CD4-positive, alpha-beta T cell treated with Interleukin-17A for 4 hours (primary cell): Measurements from ENCODE around the gene SPTBN5.

Experiments used
- DNase-seq: peaks from one replicate; pipeline ENCODE4 v3.0.0-alpha.2; 2020; ENCODE audit warnings: mixed read lengths

The SPTBN5 gene

DNA sequence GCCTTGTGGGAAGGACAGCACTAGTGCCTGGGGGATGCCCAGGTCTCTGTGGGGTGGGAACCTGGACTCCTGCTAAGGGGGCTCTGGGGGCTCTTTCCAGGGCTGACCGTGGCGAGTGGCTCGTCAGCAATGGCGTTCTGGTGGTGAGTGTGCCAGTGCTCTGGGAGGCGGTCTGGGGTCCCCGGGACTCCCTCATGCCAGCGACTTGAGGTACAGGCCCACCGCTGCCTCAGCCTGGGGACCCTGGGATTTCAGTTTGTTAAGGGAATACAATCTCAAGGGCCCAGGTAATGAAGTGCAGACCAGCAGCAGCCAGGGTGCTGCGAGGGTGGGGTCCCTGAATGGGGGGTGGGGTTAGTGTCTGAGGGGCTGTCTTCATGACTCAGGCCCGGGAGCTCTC is 52.7 kb downstream of the SPTBN5 start:
- no peak for DNase-seq

DNA sequence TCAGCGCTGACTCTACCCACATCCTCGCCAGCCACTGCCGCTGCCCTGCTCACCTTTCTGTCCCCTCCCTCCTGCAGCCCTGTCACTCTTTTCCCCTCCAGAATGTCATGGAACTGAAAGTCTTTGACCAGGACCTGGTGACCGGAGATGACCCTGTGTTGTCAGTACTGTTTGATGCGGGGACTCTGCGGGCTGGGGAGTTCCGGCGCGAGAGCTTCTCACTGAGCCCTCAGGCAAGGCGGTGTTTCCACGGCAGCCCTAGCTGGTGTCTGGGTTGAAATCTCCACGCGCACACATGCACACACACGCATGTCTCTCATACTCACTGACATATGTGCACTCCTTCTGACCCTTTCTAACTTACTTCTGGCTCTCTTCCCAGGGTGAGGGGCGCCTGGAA is 53.2 kb downstream of the SPTBN5 start:
- no peak for DNase-seq

DNA sequence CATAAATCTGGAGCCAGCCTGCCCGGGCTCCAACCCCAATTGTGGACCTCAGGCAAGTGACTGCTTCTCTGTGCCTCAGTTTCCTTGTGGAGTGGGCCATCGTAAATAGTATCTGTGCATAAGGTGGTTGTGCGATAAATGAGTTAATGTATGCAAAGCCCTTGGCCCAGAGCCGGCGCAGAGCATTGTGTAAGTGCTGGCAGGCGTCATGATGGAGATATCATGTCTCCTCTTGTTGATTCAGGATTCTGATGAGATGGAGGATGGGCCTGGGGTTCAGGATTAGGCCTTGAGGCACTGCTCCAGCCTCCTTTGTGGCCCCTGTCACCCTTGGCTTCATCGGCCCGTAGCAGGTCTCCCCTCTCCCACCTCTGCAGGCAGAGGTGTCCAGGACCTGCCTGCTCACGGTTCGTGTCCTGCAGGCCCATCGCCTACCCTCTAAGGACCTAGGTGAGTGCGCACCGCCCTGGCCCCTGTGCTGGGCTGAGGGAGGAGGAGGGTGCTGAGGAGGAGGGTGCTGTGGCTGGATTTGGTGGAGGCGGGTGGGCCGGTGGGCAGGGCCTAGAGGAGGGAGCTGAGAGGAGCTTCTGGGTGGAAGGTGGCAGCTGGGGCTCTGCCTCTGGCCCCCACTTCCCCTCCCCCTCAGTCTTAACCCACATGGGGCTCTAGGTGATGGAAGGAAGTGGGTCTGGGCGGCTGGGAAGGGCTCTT is 53.9 kb downstream of the SPTBN5 start:
- no peak for DNase-seq

DNA sequence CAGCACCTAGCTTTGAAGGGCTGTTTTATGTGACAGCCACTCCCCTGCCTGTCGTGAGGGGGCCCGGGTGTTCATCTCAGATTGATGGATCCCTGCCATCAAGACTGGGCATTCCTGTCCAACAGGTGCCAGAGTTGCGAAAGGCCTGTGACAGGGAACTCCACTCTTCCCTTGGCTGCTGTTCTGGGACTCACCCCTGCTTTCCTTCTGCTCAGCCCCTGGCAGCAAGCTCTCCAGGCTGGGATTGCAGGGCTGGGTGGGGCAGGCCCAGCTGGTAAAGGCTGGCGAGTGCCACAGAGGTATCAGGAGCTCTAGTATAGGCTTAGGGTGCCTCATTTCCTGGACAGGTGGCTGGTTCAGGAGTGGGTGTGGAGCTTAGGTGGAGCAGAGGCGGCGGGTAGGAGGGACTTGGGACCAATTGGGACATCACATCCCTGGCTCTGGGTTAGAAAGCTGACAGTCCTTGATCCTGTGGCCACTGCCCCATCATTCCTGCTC is 55.4 kb downstream of the SPTBN5 start, which contains the start of gene PLA2G4B:
Gene PLA2G4B, plus strand, starts transcription at position 448 of the 498 bp plus-strand sequence. CDS start 67 bp downstream, outside the sequence.
- no peak for DNase-seq

DNA sequence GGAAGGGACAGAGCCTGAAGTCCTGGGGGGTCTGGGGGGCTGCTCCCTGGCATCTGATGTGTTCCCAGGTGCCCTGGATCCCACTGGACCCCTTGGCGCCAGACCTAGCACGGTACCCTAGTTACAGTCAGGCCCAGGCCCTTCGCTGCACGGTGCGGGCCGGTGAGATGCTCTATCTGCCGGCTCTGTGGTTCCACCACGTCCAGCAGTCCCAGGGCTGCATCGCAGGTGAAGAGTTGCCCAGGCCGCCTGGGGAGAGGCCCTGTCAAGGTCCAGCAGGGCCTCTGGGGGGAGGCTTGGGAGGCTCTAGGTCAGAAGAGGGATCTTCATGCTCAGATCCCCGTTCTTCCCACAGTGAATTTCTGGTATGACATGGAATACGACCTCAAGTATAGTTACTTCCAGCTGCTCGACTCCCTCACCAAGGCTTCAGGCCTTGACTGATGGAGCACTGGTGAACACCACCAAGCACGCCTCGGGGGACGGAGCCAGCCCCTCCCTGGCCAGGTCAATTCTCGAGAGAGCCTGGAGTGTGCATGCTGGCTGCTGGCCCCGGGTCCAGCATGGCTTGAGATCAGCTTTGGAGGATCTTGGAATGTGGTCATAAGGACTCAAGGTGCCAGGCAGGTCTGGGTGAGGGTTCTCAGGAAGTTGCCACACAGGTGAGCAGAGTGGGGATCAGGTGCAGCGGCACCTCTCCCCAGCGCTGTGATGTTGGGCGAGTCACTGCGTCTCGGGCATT is 57.0 kb downstream of the SPTBN5 start:
- DNase-seq, result no peak

DNA sequence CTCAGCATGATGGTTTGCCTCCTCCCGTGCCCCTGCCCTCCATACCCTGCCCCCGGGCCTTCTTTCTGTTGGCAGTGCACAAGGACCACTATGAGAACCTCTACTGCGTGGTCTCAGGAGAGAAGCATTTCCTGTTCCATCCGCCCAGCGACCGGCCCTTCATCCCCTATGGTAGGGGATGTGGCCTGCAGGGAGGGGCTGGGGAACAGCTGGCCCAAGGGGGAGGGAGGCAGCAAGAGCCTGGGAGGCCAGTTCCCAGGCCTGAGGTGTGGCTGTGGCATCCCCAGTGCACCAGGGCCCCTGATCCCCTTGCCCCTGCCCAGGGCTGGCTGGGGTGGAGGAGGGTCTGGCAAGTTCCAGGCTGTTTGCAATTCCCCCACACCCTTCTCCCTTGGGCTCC is 57.8 kb downstream of the SPTBN5 start:
- no peak for DNase-seq

DNA sequence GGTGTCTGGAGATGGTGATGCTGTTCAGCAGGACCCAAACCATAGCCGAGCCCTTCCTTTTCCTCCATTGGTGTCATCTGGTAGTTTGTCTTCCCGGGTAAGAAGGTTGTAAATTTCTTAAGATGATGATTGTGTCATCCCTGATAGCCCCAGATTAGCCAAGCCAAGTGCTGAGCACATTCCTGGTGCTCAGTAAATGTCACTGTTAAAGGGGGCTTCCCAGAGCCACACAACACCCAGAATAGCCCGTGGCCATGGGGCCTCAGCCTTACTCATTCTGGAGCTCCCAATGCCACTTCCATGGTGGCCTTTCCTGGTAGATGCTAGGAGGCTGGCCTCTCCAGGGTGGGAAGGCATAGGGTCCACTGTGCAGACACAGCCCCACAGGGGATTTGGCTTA is 59.8 kb downstream of the SPTBN5 start:
- DNase-seq, result no peak

DNA sequence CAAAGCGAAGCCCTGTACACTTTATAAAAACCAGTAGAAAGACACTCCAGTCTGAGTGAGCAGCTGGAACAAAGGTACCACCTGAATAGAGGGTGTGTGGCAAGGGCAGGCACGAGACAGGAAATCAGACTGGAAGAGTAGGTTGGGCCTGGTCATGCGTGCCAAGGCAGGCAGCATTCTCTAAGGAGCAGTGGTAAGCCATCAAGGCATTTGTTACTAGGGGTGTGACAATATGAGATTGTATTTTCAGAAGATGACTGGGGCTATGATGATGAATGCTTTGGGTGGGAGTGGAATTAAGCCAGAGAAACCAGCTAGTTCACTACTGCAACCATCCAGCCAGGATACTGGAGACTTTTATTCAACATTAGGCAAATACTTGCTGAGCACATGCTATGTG is 61.0 kb downstream of the SPTBN5 start:
- DNase-seq, result peak; percentile 43

DNA sequence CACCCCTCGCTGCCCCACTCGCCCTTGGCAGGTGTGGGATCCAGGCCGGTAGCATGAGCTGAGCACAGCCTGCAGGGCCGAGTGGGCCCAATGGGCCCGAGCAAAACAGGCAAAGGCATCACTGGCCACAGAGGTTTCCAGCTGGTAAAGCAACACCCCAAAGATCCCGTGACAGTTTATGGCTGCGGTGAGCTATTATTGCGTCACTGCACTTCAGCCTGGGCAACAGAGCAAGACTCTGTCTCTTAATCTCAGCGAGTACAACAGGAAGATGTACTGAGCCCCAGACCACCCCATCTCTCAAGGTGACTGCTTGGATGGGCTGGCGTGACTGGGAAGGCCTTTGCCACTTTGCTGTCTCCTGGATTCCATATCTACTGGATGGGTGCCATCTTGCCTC is 61.6 kb downstream of the SPTBN5 start:
- no peak for DNase-seq

DNA sequence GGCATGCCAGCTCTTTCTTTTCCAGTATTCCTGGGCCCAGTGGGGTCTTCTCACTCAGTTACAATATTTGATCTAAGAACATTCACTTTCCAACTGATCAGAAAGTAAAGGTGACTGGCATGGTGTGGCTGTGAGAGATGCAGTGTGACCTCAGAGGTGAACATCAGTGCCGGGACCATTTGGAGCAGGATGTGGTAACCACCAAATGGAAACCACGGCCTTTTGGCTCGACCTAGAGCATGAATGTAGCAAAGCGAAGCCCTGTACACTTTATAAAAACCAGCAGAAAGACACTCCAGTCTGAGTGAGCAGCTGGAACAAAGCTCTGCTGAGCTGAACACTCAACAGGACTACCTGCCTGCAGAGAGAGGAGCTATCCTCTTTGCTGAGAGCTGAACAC is 62.6 kb downstream of the SPTBN5 start:
- peak; percentile 66 for DNase-seq

DNA sequence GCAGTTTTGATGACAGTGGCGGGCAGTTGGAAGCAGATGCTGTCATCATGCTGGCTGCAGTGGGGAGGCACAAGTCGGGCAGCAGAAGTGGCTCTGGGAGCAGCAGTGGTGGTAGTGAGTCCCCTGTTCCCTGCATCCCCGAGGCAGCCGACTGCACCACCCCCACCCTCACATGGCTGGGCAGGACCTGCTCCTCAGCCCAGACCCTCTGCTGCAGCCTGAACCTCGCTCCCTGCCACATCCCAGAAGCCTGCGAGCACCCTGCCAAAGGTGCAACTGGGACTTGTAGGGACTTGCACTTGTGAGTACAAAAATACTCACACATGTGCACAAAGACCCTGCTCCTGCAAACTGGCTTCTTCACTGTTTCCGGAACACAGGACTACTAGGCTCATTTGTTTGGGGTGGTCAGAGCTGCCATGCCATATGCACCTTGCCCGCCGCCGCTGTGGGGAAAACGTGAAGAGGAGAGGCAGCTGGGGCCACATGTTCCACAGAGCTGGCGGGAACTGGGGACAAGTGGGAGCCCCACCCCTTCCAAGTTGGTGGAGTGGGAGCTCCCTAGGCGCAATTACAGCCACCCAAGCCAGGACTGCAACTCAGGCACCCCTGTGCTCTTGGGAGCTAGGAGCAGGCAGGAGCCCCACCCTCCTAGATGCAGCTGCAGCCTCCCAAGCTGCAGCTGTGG is 63.8 kb downstream of the SPTBN5 start:
- DNase-seq, result no peak

DNA sequence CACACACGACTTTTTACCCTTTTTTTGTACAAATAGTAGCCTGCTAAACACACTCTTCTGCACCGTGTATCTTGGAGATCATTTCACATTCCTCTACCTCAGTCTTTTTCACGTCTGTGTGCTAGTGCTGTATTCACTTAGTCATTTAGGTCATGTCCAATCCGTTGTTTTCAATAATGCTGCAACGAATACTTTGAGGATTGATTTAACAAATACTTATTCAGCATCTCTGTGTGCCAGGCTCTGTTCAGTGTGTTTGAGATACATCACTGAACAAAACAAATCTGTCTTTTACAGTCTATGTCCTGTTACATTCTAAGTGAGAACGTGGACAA is 65.1 kb downstream of the SPTBN5 start:
- DNase-seq, result no peak

DNA sequence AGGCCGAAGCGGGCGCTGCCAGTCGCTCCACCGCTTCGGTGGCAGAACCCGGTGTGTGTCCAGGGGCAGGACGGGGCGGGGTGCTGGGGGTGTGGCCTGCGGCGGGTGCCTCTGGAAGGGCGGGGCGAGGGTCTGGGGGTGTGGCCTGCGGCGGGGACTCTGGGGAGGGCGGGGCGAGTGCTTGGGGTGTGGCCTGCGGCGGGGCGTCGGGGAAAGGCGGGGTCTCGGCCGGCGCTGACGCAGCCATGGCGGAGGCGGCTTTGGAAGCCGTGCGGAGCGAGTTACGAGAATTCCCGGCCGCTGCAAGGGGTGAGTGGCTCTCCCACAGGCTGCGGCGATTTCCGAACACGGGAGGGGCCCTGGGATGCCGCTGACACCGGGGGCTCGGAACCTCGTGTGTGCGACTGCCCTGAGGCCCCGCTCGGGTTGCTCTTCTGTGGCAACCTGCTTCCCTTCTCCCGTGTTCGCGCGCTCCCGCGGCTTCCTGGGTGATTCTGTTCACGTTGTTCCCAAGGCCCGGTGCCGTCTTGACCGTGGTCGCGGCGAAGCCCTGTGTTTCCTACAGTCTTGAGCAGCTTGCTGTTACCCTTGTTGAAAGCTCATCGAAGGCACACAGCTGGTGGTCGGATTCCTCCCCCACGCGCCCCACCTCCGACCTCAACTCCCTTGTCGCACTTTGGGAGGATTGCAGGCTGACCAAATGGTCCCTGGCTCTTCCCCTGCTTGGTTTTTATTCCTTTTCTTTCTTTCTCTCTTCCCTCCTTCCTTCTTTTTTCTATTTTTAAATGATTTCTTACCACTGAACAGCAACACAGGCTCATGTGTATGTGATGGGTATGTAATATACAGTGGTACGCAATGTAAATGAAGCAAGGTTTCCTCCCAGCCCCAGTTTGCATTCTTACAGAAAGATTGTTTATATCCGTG is 65.7 kb downstream of the SPTBN5 start, which contains the start of gene JMJD7:
Gene JMJD7, plus strand, starts transcription at position 213 of the 927 bp plus-strand sequence. Its CDS starts 33 bp downstream, at position 246.
- DNase-seq, result peak; percentile 100

DNA sequence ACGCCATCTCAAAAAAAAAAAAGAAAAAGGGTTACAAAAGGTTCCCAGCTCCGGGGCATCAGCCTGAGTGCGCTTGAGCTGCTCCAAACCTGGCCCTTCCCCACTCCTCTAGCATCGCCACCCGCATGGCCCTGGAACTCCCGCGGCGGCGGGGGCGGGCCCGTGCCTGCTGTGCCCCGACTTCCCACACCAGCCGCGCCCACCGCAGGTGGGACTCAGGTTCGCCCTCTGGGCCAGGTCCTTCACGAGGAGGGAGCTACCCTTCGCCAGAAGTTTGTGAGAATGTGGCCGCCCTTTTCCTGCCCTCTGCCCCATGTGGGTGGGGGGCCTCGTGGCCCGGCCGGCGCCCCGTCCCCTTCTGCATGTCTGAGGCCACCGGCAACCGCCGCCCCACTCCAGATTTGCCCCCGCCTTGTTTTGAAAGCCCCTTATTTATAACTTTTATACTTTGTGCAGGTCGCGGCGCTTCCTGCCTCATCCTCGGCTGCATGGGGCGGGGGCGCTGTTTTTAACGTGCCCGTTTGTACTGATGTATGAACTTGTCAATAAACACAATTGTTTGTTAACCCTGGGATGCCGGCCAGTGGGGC is 66.5 kb downstream of the SPTBN5 start:
- peak; percentile 49 for DNase-seq

DNA sequence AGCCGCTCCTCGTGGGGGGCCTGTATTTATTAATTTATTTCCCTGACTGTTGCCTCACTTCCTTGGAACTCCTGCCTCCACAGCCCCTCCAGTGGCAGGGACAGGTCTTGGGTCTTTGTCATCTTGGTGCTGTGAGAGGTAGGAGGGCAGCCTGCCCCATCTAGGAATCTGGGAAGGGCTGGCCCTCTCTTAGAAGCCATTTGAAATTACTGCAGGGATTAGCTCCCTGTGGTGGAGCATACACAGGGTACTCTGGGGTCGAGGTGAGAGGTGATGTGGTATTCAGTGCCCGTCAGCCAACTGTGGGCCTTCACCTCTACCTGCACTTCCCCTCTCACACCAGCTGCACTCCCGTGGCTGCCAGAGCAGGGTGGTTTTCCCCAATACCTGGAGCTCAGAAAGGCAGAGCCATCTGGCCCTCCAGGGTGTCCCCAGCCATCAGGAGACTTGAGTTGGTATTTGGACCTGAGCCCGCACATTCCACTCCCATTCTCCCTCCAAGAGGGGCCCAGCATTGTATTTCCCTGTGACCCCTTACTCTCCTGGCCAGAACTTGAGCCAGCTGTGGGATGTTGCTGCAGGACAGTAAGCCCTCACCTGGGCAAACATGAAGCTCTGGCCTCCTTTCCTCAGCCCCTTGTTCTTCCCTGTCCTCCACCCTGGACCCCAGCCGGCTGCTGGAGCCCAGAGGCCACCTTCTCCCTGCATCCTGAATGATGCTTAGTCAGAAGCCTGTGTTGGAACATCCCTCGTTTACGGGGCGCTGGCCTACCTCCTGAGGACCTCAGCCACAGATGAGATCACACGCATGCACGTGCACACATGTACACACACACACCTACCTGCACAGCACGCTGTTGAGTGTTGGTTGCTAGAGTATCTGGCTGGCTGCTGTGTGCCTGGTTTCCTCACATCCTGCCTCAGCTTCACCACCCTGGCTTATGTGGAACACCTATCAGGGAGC is 68.0 kb downstream of the SPTBN5 start:
- no peak for DNase-seq

DNA sequence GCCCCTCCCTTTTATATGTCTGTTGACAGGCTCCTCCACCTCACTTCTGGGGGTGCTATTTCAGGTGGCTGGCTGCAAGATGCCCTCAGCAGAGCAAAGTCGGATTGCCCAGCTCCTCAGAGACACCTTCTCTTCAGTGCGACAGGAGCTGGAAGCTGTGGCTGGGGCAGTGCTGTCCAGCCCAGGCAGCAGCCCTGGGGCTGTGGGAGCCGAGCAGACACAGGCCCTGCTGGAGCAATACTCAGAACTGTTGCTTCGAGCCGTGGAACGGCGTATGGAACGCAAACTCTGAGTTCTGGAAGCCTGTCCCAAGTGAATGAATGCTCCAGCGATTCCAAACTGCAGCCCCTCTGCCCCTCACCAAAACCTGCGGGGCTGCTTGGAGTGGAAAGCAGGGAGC is 68.7 kb downstream of the SPTBN5 start:
- no peak for DNase-seq

DNA sequence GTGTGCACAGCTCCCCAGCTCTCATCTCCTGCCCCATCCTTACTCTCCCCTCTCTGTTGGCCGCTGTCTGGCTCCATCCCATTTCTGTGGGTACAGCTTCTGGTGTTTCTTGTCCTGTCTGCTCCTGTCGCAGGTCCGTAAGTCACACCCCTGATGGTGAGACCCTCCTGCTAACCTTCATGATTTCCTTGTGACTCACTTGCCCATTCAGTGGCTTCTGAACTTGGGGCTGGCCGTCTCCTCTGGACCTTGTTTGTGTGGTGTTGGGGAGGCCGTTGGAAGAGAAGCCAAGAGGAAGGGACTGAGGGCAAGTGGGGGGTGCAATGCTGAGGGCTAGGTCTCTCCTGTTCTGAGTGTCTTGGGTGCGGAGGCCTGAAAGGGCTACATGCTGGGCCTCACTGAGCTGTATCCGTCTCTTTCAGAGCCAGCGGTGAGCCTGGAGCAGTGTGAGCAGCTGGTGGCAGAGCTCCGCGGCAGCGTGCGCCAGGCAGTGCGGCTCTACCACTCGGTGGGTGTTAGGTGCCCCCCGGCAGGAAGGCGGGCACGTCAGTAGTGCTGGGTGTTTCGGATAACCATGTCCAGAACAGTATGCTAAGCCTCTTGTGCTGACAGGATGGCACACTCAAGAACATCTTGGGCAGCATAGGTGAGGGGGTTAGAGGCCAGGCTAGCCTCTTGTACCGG is 69.6 kb downstream of the SPTBN5 start:
- no peak for DNase-seq

DNA sequence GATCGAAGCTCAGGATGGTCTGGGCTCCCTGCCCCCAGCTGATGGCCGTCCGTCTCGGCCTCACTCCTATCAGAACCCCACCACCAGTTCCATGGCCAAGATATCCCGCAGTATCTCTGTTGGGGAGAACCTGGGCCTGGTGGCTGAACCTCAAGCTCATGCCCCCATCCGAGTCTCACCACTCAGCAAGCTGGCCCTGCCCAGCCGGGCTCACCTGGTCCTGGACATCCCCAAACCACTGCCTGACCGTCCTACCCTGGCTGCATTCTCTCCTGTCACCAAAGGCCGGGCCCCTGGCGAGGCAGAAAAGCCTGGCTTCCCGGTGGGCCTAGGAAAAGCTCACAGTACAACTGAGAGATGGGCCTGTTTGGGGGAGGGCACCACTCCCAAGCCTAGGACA is 70.4 kb downstream of the SPTBN5 start:
- DNase-seq, result no peak

DNA sequence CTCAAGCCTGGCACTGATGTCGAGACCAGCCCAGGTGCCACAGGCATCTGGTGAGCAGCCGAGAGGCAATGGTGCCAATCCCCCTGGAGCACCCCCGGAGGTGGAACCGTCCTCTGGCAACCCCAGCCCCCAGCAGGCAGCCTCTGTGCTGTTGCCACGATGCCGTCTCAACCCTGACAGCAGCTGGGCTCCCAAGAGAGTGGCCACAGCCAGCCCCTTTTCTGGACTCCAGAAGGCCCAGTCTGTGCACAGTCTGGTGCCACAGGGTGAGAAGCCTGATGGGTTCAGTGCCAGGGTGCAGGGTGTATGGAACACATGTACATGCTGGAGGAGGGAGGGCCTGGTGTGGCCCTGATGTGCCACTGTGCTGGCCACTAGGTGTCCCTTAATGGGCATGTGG is 70.9 kb downstream of the SPTBN5 start:
- no peak for DNase-seq

DNA sequence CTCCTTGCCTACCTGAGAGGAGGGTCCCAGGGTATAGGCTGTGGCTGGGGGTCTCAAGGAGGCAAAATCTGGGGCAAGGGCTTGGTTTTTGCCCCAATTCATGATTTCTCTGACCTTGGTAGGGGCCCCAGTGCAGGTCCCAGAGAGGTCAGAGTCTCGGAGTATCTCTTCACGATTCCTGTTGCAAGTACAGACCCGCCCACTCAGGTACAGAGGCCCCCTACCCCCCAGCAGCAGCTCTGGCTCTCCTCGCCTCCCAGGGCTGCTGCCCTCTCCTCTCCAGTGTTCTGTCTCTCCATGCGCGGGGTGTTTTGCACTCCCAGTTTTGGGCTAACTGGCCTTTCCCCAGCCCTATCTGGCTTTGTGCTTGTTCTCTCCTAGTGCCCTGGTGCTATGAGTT is 71.4 kb downstream of the SPTBN5 start:
- no peak for DNase-seq
